Kidney (tissue), 14 donors: ENCODE results near the gene ATP2C2. TPM values are rescaled to one million over a fixed set of nuclear protein-coding genes. Genes with fewer than 3 reads are reported as not detected.

Source experiments
- DNase-seq, 5 donors: peaks; one replicate each; pipeline ENCODE4 v3.0.0-alpha.2; 2013 to 2020
- FAIRE-seq: peaks from 2 replicates; lab custom pipeline; 2012; peaks lifted over from hg19 to GRCh38; lab: Jason Lieb, UNC
- H3K27ac ChIP-seq, 2 donors: one replicate each; pipeline ENCODE4 v1.7.0; 2013; ENCODE audit warnings: low read depth in 2 of 2, low read length in 2 of 2, inconsistent platforms in 1 of 2
- H3K27me3 ChIP-seq: one replicate; pipeline ENCODE4 v1.7.1; 2013; ENCODE audit warnings: low read length, inconsistent platforms; ENCODE audit not compliant: control insufficient read depth, insufficient read depth
- H3K36me3 ChIP-seq, 3 donors: one replicate each; pipeline versions ENCODE4 v1.7.0 to v1.7.1; 2013; ENCODE audit warnings: low read length in 3 of 3, control low read depth in 1 of 3, inconsistent platforms in 1 of 3; ENCODE audit not compliant: insufficient read depth in 3 of 3, control insufficient read depth in 2 of 3
- H3K4me1 ChIP-seq, 3 donors: one replicate each; pipeline versions ENCODE4 v1.7.0 to v1.7.1; 2013; ENCODE audit warnings: low read length in 3 of 3, inconsistent platforms in 1 of 3, low read depth in 1 of 3; ENCODE audit not compliant: control insufficient read depth in 2 of 3, insufficient read depth in 2 of 3
- H3K4me3 ChIP-seq, 3 donors: one replicate each; pipeline versions ENCODE4 v1.7.0 to v1.8.1; 2013; ENCODE audit warnings: low read length in 3 of 3, control low read depth in 1 of 3, inconsistent platforms in 1 of 3
- H3K9ac ChIP-seq, 3 donors: one replicate each; pipeline versions ENCODE4 v1.7.0 to v1.7.1; 2013; ENCODE audit warnings: low read length in 3 of 3, control low read depth in 1 of 3, inconsistent platforms in 1 of 3
- H3K9me3 ChIP-seq, 3 donors: one replicate each; pipeline versions ENCODE4 v1.7.0 to v1.7.1; 2013; ENCODE audit warnings: low read length in 3 of 3, control low read depth in 1 of 3, inconsistent platforms in 1 of 3; ENCODE audit not compliant: control insufficient read depth in 2 of 3, insufficient read depth in 1 of 3
- CTCF ChIP-seq: IDR thresholded peaks from 3 replicates; pipeline ENCODE4 v1.5.1; 2012; ENCODE audit warnings: mild to moderate bottlenecking, moderate library complexity, borderline replicate concordance; ENCODE audit not compliant: insufficient read depth; ENCODE audit errors: extremely low read depth
- intact Hi-C: fragments of 100-400 bp; cut with DNase I; formaldehyde crosslinking; loops from one replicate; pipeline ENCODE4 v1.11.1; 2022
- polyA plus RNA-seq: library from polyadenylated mRNA; stranded (reverse); fragments of 350-450 nt; fragmentation: Illumina TruSeq; extraction: RNeasy Lipid Tissue Mini Kit (QIAGEN cat#74804); gene quantifications from one replicate; pipeline ENCODE4 v1.2.3, GENCODE V29; 2014; ENCODE audit warnings: low read depth, low replicate concordance; ENCODE audit not compliant: insufficient read depth
- total RNA-seq: library from RNA; stranded (reverse); fragmentation: NEBNext Ultra II Directional; extraction: Animal tissue kit (Norgen Biotek cat#: 25700); gene quantifications from one replicate; pipeline ENCODE4 v1.2.1, GENCODE V29; 2021
- donor health status: control.
- donor health status: control.
- donor health status: control.
- donor health status: control.
- donor health status: control.
- donor health status: DM: yes; HTN: yes; CAD: no.
- donor health status: Normal renal cell carcinoma (clear cell type).

Gene ATP2C2
- total and polyA plus RNA-seq, 2 donors from 2014 or later: 2.2 to 2.6 TPM

DNA sequence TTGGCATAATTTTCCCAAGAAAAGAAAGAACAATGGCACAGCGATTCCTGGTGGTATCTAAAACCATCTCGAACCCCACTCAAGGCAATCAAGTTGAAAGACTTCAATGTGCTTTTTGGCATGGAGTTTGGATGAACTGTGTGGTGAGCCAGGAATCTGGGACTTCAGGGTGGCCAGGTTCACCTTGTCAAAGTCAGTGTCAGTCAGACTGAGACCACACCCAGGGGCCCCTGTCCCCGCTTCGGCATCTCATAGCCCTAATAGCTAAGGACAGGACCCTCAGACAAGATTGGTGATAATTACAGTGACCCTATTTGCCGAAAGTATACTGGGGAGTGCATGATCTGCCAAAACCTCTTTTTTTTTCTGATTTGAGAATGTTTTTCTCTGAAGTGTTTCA, 47.8 kb upstream of the ATP2C2 start:
- no peak overlapping the region for H3K4me3 ChIP-seq
- FAIRE-seq: no peak
- DNase-seq: no peak

GRCh38 chr16:84321932-84322331, 46.4 kb upstream of the ATP2C2 start:
- H3K4me1 ChIP-seq: no peaks in the 10 kb centered on the region
- H3K36me3 ChIP-seq: no peaks in the 10 kb centered on the region
- no peak for FAIRE-seq
- intact Hi-C loops: no loop called here
- H3K27me3 ChIP-seq: no peaks in the 10 kb centered on the region
- no peak for DNase-seq
- no peak overlapping the region for H3K4me3 ChIP-seq
- H3K9me3 ChIP-seq: peaks cover 0 to 3% (median 3%) of the 10 kb centered on the region in 3 donors
- H3K9ac ChIP-seq: no peak overlapping the region
- TF ChIP-seq CTCF: no peak
- H3K27ac ChIP-seq: no peak overlapping the region

More for the DNA sequence above, 47.8 kb upstream of the ATP2C2 start:
- Histone ChIP-seq H3K9me3 (peaks cover 0 to 3% (median 3%) of the 10 kb centered on the region in 3 donors), H3K4me1 (no peaks in the 10 kb centered on the region), H3K27ac (no peak overlapping the region), H3K27me3 (no peaks in the 10 kb centered on the region), H3K9ac (no peak overlapping the region), H3K36me3 (no peaks in the 10 kb centered on the region)
- TF ChIP-seq CTCF: no peak
- intact Hi-C loops: no loop called here

DNA sequence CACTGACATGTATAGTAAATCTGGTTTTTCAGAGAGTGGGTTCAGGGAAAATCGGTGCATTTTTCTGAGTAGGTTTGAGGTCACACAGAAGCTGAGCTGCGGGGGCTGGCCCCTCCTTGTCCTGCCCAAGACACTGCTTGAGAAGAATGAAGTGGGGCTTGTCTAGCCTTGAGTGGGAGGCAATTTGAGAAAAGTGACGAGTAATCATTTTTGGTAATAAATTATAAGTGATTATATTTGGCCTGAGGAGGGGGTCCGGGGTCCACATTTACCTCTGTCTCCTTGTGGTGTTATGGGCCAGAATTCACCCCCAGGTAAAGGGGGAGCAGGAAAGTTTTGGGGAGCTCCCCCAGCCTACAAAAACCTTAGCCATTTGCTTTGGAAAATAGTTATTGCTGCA, 45.6 kb upstream of the ATP2C2 start:
- Histone ChIP-seq H3K27ac (no peak overlapping the region), H3K4me3 (no peak overlapping the region), H3K36me3 (no peaks in the 10 kb centered on the region), H3K4me1 (no peaks in the 10 kb centered on the region), H3K27me3 (no peaks in the 10 kb centered on the region), H3K9me3 (peaks cover 0 to 2% (median under 1%) of the 10 kb centered on the region in 3 donors), H3K9ac (no peak overlapping the region)
- intact Hi-C loops: no loop called here
- FAIRE-seq: no peak
- no peak for DNase-seq
- no peak for TF ChIP-seq CTCF

GRCh38 chr16:84323606-84324005, 44.7 kb upstream of the ATP2C2 start:
- no peak for TF ChIP-seq CTCF
- H3K4me3 ChIP-seq: no peak overlapping the region
- H3K27me3 ChIP-seq: no peaks in the 10 kb centered on the region
- H3K9ac ChIP-seq: no peak overlapping the region
- no peaks in the 10 kb centered on the region for H3K9me3 ChIP-seq
- no peaks in the 10 kb centered on the region for H3K36me3 ChIP-seq
- DNase-seq: no peak
- no peaks in the 10 kb centered on the region for H3K4me1 ChIP-seq
- H3K27ac ChIP-seq: no peak overlapping the region
- intact Hi-C loops: no loop called here
- no peak for FAIRE-seq
